ENCODE measurements around the gene SON.

SON gene

GRCh38 chr21:33514229-33514628, 28.6 kb upstream of the SON start:
- H3K36me3 ChIP-seq (ENCODE audit: control insufficient read depth, insufficient read depth, low read length), result peaks cover 24% of the 10 kb centered on the region
- no peaks in the 10 kb centered on the region for H3K4me1 ChIP-seq (ENCODE audit: control insufficient read depth, insufficient read depth, low read length)
- H3K4me3 ChIP-seq (ENCODE audit: insufficient read depth, low read depth, low read length), result no peak overlapping the region
- H3K27me3 ChIP-seq (ENCODE audit: control insufficient read depth, insufficient read depth, low read length, poor library complexity, severe bottlenecking), result no peaks in the 10 kb centered on the region
- 90 to 100% methylated on average over 2 of the region's 2 CpGs for WGBS, 2 experiments
- no peak overlapping the region for H3K27ac ChIP-seq (ENCODE audit: insufficient read depth, low read depth, low read length, poor library complexity, severe bottlenecking)
- H3K9me3 ChIP-seq (ENCODE audit: control insufficient read depth, low read length), result no peaks in the 10 kb centered on the region

- WGBS, 2 experiments, result 94 to 95% methylated on average over 4 of the region's 4 CpGs
- Histone ChIP-seq H3K4me3 (ENCODE audit: insufficient read depth, low read depth, low read length) (no peak overlapping the region), H3K36me3 (ENCODE audit: control insufficient read depth, insufficient read depth, low read length) (peaks cover 31% of the 10 kb centered on the region), H3K4me1 (ENCODE audit: control insufficient read depth, insufficient read depth, low read length) (no peaks in the 10 kb centered on the region), H3K27ac (ENCODE audit: insufficient read depth, low read depth, low read length, poor library complexity, severe bottlenecking) (no peak overlapping the region), H3K27me3 (ENCODE audit: control insufficient read depth, insufficient read depth, low read length, poor library complexity, severe bottlenecking) (no peaks in the 10 kb centered on the region), H3K9me3 (ENCODE audit: control insufficient read depth, low read length) (no peaks in the 10 kb centered on the region)
Measured at GRCh38 chr21:33518899-33519298, 23.9 kb upstream of the SON start.

- no peak overlapping the region for H3K4me3 ChIP-seq (ENCODE audit: insufficient read depth, low read depth, low read length)
- H3K4me1 ChIP-seq (ENCODE audit: control insufficient read depth, insufficient read depth, low read length), result no peaks in the 10 kb centered on the region
- H3K9me3 ChIP-seq (ENCODE audit: control insufficient read depth, low read length), result no peaks in the 10 kb centered on the region
- H3K27ac ChIP-seq (ENCODE audit: insufficient read depth, low read depth, low read length, poor library complexity, severe bottlenecking), result no peak overlapping the region
- H3K27me3 ChIP-seq (ENCODE audit: control insufficient read depth, insufficient read depth, low read length, poor library complexity, severe bottlenecking), result no peaks in the 10 kb centered on the region
- H3K36me3 ChIP-seq (ENCODE audit: control insufficient read depth, insufficient read depth, low read length), result peaks cover 31% of the 10 kb centered on the region
- WGBS, 2 experiments, result 89 to 98% methylated on average over 3 to 4 of the region's 5 CpGs
Measured at GRCh38 chr21:33522297-33522952, 20.4 kb upstream of the SON start.

- H3K4me1 ChIP-seq (ENCODE audit: control insufficient read depth, insufficient read depth, low read length), result no peaks in the 10 kb centered on the region
- H3K4me3 ChIP-seq (ENCODE audit: insufficient read depth, low read depth, low read length), result no peak overlapping the region
- H3K36me3 ChIP-seq (ENCODE audit: control insufficient read depth, insufficient read depth, low read length), result peaks cover 31% of the 10 kb centered on the region
- no peaks in the 10 kb centered on the region for H3K27me3 ChIP-seq (ENCODE audit: control insufficient read depth, insufficient read depth, low read length, poor library complexity, severe bottlenecking)
- no peak overlapping the region for H3K27ac ChIP-seq (ENCODE audit: insufficient read depth, low read depth, low read length, poor library complexity, severe bottlenecking)
- H3K9me3 ChIP-seq (ENCODE audit: control insufficient read depth, low read length), result no peaks in the 10 kb centered on the region
- 95 to 96% methylated on average over 1 of the region's 1 CpG for WGBS, 2 experiments
Measured at GRCh38 chr21:33522953-33523349, 19.9 kb upstream of the SON start.

- WGBS, 2 experiments, result 100% methylated on average over 1 of the region's 3 CpGs; no CpG with 5 or more reads in 1 of the 2 experiments
- H3K4me3 ChIP-seq (ENCODE audit: insufficient read depth, low read depth, low read length), result no peak overlapping the region
- H3K36me3 ChIP-seq (ENCODE audit: control insufficient read depth, insufficient read depth, low read length), result peaks cover 59% of the 10 kb centered on the region
- H3K27ac ChIP-seq (ENCODE audit: insufficient read depth, low read depth, low read length, poor library complexity, severe bottlenecking), result no peak overlapping the region
- no peaks in the 10 kb centered on the region for H3K4me1 ChIP-seq (ENCODE audit: control insufficient read depth, insufficient read depth, low read length)
- H3K27me3 ChIP-seq (ENCODE audit: control insufficient read depth, insufficient read depth, low read length, poor library complexity, severe bottlenecking), result no peaks in the 10 kb centered on the region
- no peaks in the 10 kb centered on the region for H3K9me3 ChIP-seq (ENCODE audit: control insufficient read depth, low read length)
Measured at GRCh38 chr21:33531007-33531406, 11.8 kb upstream of the SON start.

GRCh38 chr21:33537212-33537611, 5.6 kb upstream of the SON start:
- WGBS, 2 experiments, result 100% methylated on average over 1 to 2 of the region's 2 CpGs
- no peak overlapping the region for H3K4me3 ChIP-seq (ENCODE audit: insufficient read depth, low read depth, low read length)
- no peaks in the 10 kb centered on the region for H3K9me3 ChIP-seq (ENCODE audit: control insufficient read depth, low read length)
- H3K27ac ChIP-seq (ENCODE audit: insufficient read depth, low read depth, low read length, poor library complexity, severe bottlenecking), result no peak overlapping the region
- peaks cover 48% of the 10 kb centered on the region for H3K36me3 ChIP-seq (ENCODE audit: control insufficient read depth, insufficient read depth, low read length)
- H3K27me3 ChIP-seq (ENCODE audit: control insufficient read depth, insufficient read depth, low read length, poor library complexity, severe bottlenecking), result no peaks in the 10 kb centered on the region
- peaks cover 3% of the 10 kb centered on the region for H3K4me1 ChIP-seq (ENCODE audit: control insufficient read depth, insufficient read depth, low read length)

GRCh38 chr21:33539616-33540015, 3.2 kb upstream of the SON start:
- Histone ChIP-seq H3K9me3 (ENCODE audit: control insufficient read depth, low read length) (no peaks in the 10 kb centered on the region), H3K36me3 (ENCODE audit: control insufficient read depth, insufficient read depth, low read length) (peaks cover 31% of the 10 kb centered on the region), H3K27ac (ENCODE audit: insufficient read depth, low read depth, low read length, poor library complexity, severe bottlenecking) (no peak overlapping the region), H3K4me3 (ENCODE audit: insufficient read depth, low read depth, low read length) (no peak overlapping the region), H3K4me1 (ENCODE audit: control insufficient read depth, insufficient read depth, low read length) (peaks cover 3% of the 10 kb centered on the region), H3K27me3 (ENCODE audit: control insufficient read depth, insufficient read depth, low read length, poor library complexity, severe bottlenecking) (no peaks in the 10 kb centered on the region)
- WGBS, 2 experiments, result 95 to 97% methylated on average over 3 to 4 of the region's 4 CpGs

GRCh38 chr21:33540711-33541104, 2.1 kb upstream of the SON start:
- H3K4me3 ChIP-seq (ENCODE audit: insufficient read depth, low read depth, low read length), result peak overlapping the region; percentile 17
- H3K27me3 ChIP-seq (ENCODE audit: control insufficient read depth, insufficient read depth, low read length, poor library complexity, severe bottlenecking), result no peaks in the 10 kb centered on the region
- H3K27ac ChIP-seq (ENCODE audit: insufficient read depth, low read depth, low read length, poor library complexity, severe bottlenecking), result no peak overlapping the region
- peaks cover 3% of the 10 kb centered on the region for H3K4me1 ChIP-seq (ENCODE audit: control insufficient read depth, insufficient read depth, low read length)
- H3K9me3 ChIP-seq (ENCODE audit: control insufficient read depth, low read length), result no peaks in the 10 kb centered on the region
- peaks cover 23% of the 10 kb centered on the region for H3K36me3 ChIP-seq (ENCODE audit: control insufficient read depth, insufficient read depth, low read length)
- 60 to 94% methylated on average over 1 to 3 of the region's 3 CpGs for WGBS, 2 experiments

GRCh38 chr21:33541105-33541711, 1.6 kb upstream of the SON start:
- Histone ChIP-seq H3K9me3 (ENCODE audit: control insufficient read depth, low read length) (no peaks in the 10 kb centered on the region), H3K27ac (ENCODE audit: insufficient read depth, low read depth, low read length, poor library complexity, severe bottlenecking) (peak overlapping the region; percentile 98), H3K36me3 (ENCODE audit: control insufficient read depth, insufficient read depth, low read length) (peaks cover 23% of the 10 kb centered on the region), H3K27me3 (ENCODE audit: control insufficient read depth, insufficient read depth, low read length, poor library complexity, severe bottlenecking) (no peaks in the 10 kb centered on the region), H3K4me3 (ENCODE audit: insufficient read depth, low read depth, low read length) (peak overlapping the region; percentile 93), H3K4me1 (ENCODE audit: control insufficient read depth, insufficient read depth, low read length) (peaks cover 3% of the 10 kb centered on the region)
- 46 to 53% methylated on average over 18 to 19 of the region's 19 CpGs for WGBS, 2 experiments

- Histone ChIP-seq H3K36me3 (ENCODE audit: control insufficient read depth, insufficient read depth, low read length) (peaks cover 27% of the 10 kb centered on the region), H3K9me3 (ENCODE audit: control insufficient read depth, low read length) (no peaks in the 10 kb centered on the region), H3K4me1 (ENCODE audit: control insufficient read depth, insufficient read depth, low read length) (peaks cover 3% of the 10 kb centered on the region), H3K4me3 (ENCODE audit: insufficient read depth, low read depth, low read length) (peak within 1 kb of the TSS; percentile 93), H3K27ac (ENCODE audit: insufficient read depth, low read depth, low read length, poor library complexity, severe bottlenecking) (peak within 1 kb of the TSS; percentile 98), H3K27me3 (ENCODE audit: control insufficient read depth, insufficient read depth, low read length, poor library complexity, severe bottlenecking) (no peaks in the 10 kb centered on the region)
- 0% methylated on average over 56 of the region's 56 CpGs for WGBS, 2 experiments
Measured at GRCh38 chr21:33541756-33542639, 840 bp upstream of the SON start, which contains the start of gene GART. TSS of gene GART (minus strand) at chr21:33542117. CDS start at chr21:33539315, 2,802 bp downstream.

All from ectodermal cell (in vitro differentiated cells).